Brain microvascular endothelial cell (primary cell): Measurements from ENCODE around the gene SLC39A6.

Experiments
- DNase-seq: peaks from one replicate; pipeline ENCODE4 v3.0.0-alpha.2; 2020
- H3K27ac ChIP-seq: fragments of 250-450 bp; sonication (Bioruptor Pico); 2 replicates; pipeline ENCODE4 v1.5.1; 2020; ENCODE audit warnings: mild to moderate bottlenecking, moderate library complexity
- H3K27me3 ChIP-seq: fragments of 250-450 bp; sonication (Bioruptor Pico); replicated peaks from 2 replicates; pipeline ENCODE4 v1.5.1; 2020; ENCODE audit warnings: mild to moderate bottlenecking
- H3K36me3 ChIP-seq: fragments of 250-450 bp; sonication (Bioruptor Pico); replicated peaks from 2 replicates; pipeline ENCODE4 v1.5.1; 2020; ENCODE audit warnings: mild to moderate bottlenecking
- H3K4me3 ChIP-seq: 2 replicates; pipeline ENCODE4 v1.5.1; 2011; ENCODE audit warnings: low read depth, mild to moderate bottlenecking, control low read depth, low read length, moderate library complexity
- in situ Hi-C: cut with HindIII; loops from 2 replicates; pipeline ENCODE4 v1.10.0; 2017; ENCODE audit warnings: low sequenced_read_pairs, low pct_ligation_motif_present
- TF ChIP-seq, protein P1 (sequence below): IDR thresholded peaks from 2 replicates; pipeline ENCODE4 v1.5.1; 2011; ENCODE audit warnings: low read depth, mild to moderate bottlenecking, moderate library complexity, low read length, control low read depth, inconsistent platforms; ENCODE audit errors: missing control alignments

The SLC39A6 gene, protein sequence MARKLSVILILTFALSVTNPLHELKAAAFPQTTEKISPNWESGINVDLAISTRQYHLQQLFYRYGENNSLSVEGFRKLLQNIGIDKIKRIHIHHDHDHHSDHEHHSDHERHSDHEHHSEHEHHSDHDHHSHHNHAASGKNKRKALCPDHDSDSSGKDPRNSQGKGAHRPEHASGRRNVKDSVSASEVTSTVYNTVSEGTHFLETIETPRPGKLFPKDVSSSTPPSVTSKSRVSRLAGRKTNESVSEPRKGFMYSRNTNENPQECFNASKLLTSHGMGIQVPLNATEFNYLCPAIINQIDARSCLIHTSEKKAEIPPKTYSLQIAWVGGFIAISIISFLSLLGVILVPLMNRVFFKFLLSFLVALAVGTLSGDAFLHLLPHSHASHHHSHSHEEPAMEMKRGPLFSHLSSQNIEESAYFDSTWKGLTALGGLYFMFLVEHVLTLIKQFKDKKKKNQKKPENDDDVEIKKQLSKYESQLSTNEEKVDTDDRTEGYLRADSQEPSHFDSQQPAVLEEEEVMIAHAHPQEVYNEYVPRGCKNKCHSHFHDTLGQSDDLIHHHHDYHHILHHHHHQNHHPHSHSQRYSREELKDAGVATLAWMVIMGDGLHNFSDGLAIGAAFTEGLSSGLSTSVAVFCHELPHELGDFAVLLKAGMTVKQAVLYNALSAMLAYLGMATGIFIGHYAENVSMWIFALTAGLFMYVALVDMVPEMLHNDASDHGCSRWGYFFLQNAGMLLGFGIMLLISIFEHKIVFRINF

DNA sequence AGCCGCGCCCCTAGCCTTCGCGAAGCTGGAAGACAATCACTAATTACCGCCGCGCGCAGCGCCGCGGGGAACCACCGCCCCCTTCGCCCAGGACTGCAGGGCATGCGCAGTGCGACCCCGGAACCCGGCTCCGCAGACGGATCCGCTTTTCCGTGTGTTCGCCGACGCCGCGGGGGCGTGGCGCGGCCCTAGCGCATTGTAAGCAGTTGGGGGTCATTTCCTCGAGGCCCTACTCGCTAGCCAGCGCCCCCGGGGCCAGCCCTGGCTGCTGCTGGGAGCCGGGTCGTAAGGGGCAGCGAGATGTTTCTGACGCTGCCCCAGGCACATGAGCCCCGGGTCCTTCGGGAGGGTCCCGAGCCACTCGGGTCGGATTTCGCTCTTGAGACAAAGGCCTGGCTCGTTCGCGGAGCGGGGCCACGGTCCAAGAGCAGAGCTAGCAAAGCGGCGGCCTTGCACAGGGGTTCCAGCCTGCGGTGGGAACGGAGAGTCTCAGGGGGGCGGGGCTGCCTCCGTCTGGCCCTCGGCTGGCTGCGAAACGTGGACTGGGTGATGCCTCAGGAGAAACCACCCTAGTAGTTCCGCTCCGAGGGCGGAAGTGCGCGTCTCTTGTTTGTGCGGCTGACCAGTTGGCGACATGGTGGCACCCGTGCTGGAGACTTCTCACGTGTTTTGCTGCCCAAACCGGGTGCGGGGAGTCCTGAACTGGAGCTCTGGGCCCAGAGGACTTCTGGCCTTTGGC lies at the start of gene SLC39A6, which contains the start of gene ELP2:
SLC39A6 (minus strand) TSS at position 41 of the 739 bp plus-strand sequence. CDS start 2,333 bp downstream, outside the sequence.
ELP2 (plus strand) TSS at position 600 of the 739 bp plus-strand sequence; CDS start at position 635, 35 bp downstream.
- H3K27ac ChIP-seq = peak within 1 kb of the TSS; percentile 99
- H3K4me3 ChIP-seq = peak within 1 kb of the TSS; percentile 100
- in situ Hi-C loops = no loop called here
- TF ChIP-seq, protein P1, sequence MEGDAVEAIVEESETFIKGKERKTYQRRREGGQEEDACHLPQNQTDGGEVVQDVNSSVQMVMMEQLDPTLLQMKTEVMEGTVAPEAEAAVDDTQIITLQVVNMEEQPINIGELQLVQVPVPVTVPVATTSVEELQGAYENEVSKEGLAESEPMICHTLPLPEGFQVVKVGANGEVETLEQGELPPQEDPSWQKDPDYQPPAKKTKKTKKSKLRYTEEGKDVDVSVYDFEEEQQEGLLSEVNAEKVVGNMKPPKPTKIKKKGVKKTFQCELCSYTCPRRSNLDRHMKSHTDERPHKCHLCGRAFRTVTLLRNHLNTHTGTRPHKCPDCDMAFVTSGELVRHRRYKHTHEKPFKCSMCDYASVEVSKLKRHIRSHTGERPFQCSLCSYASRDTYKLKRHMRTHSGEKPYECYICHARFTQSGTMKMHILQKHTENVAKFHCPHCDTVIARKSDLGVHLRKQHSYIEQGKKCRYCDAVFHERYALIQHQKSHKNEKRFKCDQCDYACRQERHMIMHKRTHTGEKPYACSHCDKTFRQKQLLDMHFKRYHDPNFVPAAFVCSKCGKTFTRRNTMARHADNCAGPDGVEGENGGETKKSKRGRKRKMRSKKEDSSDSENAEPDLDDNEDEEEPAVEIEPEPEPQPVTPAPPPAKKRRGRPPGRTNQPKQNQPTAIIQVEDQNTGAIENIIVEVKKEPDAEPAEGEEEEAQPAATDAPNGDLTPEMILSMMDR = no peak
- no peaks in the 10 kb centered on the region for H3K27me3 ChIP-seq
- peak; percentile 95 for DNase-seq
- no peaks in the 10 kb centered on the region for H3K36me3 ChIP-seq

DNA sequence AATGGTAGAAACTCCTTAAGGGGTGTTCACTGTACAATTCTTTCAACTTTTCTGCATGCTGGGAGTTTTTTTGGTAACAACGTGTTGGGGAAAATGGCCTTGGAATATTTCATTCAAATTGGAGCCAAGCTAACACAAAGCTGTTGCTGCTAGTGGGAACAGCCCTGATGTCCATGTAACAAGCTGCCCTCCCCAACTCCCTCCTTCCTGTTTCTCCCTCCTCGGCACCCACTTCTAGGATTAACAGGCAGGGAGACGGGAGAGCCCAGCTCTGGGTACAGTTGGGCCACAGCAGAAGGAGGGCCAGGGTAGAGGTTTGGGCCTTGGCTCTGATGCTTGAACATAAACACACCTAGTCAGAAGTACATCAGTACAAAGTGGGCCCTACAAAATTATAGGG lies 48.8 kb upstream of the SLC39A6 start:
- H3K4me3 ChIP-seq = no peak overlapping the region
- in situ Hi-C loops = no loop called here
- peaks cover 19% of the 10 kb centered on the region for H3K36me3 ChIP-seq
- TF ChIP-seq, protein P1 = no peak
- no peak overlapping the region for H3K27ac ChIP-seq
- no peaks in the 10 kb centered on the region for H3K27me3 ChIP-seq
- no peak for DNase-seq

DNA sequence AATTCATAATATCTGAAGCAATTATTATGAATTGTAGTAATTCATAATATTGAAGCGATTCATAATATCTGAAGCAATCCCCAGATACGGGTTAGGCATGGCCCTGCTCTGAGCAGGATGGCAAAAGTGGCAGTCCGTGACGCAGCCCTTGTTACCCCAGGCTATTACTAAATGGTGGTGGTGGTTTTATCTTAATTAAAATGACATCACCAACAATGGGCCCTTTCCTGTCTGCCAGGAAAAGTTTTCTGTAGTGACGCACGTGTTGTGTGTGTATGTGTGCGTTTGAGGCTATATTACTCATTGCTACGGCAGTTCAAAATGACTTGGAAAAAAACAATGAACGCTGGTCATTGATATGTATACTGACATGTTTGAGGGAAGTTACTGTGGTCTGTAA lies 47.6 kb upstream of the SLC39A6 start:
- DNase-seq = peak; percentile 36
- H3K27me3 ChIP-seq = no peaks in the 10 kb centered on the region
- no peak overlapping the region for H3K4me3 ChIP-seq
- in situ Hi-C loops = no loop called here
- no peak overlapping the region for H3K27ac ChIP-seq
- H3K36me3 ChIP-seq = peaks cover 28% of the 10 kb centered on the region
- TF ChIP-seq, protein P1 = no peak

DNA sequence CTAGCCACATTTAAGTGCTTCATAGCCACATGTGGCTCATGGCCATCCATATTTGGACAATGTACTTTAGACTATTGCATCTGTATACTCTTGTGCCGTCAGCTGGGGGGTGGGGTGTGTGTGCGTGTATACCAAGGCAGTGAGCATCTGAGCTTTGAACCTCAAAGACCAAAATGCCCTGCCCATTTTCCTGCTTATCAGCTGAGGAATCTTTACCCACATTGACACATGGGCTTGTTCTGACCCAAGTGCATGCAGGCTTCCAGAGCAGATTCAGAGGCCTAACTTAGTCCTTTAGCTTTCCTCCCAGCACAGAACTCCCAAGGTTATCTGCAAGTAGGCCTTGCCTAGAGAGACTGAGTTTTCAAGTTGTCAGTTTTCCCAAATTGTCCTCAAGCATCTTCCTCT lies 47.0 kb upstream of the SLC39A6 start:
- no peaks in the 10 kb centered on the region for H3K27me3 ChIP-seq
- TF ChIP-seq, protein P1 = no peak
- no peak for DNase-seq
- no peak overlapping the region for H3K27ac ChIP-seq
- in situ Hi-C loops = no loop called here
- peaks cover 32% of the 10 kb centered on the region for H3K36me3 ChIP-seq
- H3K4me3 ChIP-seq = no peak overlapping the region

DNA sequence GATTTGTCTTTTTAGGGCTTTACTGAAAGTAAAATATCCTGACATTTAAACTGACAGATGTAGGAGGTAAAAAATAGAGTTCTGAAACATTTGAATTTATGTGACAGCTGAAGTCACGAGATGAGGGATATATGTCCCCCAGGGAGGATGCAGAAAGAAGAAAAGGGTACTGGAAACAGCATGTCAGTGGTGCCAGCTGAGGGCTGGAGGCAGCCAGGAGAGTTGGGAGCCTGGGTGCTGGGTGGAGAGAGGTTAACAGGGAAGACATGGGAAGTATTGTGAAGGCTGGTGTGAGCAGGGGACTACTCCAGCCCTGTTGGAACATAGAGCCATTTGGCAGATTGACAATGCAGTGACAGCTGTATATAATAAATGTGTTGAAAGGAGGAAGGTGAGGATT lies 46.3 kb upstream of the SLC39A6 start:
- H3K36me3 ChIP-seq = peaks cover 38% of the 10 kb centered on the region
- no peak for DNase-seq
- H3K27me3 ChIP-seq = no peaks in the 10 kb centered on the region
- TF ChIP-seq, protein P1 = no peak
- H3K27ac ChIP-seq = no peak overlapping the region
- no peak overlapping the region for H3K4me3 ChIP-seq
- in situ Hi-C loops = no loop called here
